Retinal pigment epithelial cell (primary cell): ENCODE measurements around the gene MEF2C.

ENCODE experiments used
- DNase-seq: peaks from one replicate; pipeline ENCODE4 v3.0.0-alpha.2; 2010; ENCODE audit warnings: low read depth
- H3K4me3 ChIP-seq: 2 replicates; pipeline ENCODE4 v1.5.1; 2011; ENCODE audit warnings: mild to moderate bottlenecking, low read length, control low read depth, moderate library complexity
- TF ChIP-seq, protein P1 (sequence below): conservative IDR thresholded peaks from 2 replicates; pipeline ENCODE4 v1.5.1; 2011; ENCODE audit warnings: low read depth, low read length, control low read depth, inconsistent platforms

The MEF2C gene

DNA sequence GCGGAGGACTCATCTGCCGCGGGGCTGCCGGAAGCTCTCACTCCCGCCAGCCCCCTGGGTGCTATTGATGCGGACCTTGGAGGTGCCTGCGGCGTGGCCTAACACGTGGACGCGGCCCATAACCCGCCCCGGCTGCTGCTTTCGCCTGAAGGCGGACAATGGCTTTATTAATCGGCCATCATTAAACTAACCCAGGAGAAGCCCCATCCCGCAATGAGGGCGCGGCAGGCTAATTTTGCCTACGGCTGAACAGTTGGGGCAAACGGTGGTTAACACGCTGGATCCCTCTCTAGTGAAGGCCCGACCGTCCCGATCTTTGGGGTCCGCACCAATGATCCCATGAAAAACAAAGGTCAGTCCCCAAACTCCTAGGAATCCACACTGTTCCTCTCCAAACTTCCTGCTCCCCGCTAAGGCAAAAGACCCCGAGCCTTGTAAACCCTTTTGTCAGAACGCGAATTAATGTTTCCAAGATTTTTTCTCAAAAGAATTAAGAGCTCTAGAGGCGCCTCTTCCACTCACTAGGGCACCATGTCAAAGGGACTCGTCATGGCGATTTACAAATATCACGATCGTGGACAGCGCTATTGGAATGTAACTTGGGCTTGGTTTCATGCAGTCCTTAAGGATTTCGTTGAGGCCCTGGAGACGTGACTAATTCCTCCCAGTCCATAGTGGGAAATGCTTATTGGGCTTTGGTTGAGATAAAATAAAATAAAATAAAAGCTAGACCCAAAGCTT is 193.1 kb downstream of the MEF2C start:
- DNase-seq, result no peak
- H3K4me3 ChIP-seq, result no peak overlapping the region
- TF ChIP-seq, protein P1, sequence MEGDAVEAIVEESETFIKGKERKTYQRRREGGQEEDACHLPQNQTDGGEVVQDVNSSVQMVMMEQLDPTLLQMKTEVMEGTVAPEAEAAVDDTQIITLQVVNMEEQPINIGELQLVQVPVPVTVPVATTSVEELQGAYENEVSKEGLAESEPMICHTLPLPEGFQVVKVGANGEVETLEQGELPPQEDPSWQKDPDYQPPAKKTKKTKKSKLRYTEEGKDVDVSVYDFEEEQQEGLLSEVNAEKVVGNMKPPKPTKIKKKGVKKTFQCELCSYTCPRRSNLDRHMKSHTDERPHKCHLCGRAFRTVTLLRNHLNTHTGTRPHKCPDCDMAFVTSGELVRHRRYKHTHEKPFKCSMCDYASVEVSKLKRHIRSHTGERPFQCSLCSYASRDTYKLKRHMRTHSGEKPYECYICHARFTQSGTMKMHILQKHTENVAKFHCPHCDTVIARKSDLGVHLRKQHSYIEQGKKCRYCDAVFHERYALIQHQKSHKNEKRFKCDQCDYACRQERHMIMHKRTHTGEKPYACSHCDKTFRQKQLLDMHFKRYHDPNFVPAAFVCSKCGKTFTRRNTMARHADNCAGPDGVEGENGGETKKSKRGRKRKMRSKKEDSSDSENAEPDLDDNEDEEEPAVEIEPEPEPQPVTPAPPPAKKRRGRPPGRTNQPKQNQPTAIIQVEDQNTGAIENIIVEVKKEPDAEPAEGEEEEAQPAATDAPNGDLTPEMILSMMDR, result no peak

DNA sequence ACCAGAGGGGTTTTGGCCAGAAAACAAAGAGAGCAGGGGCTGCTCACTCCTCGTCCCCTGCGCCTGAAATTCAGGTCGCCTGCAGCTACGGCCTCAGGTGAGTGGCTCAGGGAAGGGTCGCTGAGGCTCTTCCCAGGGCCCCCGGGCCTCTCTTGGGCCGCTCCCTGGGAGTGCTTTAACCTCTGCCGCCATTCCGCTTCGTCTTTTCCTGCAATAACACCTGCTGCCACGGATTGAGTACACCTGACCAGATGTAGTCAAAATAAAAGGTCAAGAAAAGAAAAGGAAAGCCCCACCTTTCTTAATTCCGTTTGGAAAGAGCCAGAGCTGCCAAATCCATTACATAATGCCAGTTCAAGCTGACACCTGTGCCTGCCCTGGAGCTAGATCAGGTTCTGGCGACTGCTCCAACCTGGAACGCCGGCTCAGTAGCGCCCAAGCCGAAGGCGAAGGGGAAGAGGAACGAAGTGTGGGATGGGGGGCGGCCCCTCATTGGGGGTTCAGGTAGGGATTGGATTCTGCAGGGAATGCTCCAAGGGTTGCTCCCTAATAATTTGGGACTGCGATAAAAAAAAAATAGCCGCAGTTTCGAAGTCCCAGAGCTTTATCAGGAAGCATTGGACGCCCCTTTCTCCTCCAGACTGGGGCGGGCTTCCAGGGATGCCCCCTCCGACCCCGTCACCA is 193.9 kb downstream of the MEF2C start:
- DNase-seq, result no peak
- TF ChIP-seq, protein P1, result no peak
- H3K4me3 ChIP-seq, result no peak overlapping the region

DNA sequence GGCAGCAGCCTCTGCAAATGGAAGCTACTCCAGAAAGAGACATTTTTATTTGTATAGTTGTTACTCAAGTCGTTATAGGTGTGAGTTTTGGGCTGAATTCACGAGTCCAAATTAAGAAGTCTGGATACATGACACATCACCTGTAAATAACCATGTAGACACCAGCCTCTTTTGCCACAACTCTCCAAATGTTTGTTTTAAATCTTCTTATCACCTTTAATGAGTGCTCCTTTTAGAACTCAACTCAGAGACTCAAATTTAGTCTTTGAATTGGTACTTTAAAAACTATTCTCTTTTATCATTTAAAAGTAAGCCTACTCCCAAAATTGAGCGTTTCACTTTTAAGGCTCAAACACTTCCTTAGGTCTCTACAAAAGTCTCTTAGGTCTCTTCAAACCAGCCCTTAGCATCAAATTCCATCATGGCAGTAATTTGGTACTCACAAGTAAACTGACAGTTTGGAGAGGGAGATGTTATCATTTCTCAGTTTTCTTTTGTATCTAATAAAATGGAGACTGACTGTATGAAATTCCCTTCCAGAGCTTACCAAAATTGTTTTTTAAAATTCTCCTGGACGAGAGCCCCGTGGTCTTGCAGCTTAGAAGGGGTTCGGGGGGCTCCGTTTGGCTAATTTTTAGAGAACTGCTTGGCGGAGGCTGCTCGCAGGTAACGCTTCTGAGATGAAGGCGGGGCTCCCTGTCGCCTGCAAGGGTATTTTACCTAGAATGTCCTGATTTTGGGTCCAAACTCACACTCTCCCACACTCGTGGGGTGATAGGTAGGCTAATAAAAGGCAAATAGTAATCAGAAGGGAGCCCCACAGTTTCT is 194.6 kb downstream of the MEF2C start:
- DNase-seq, result no peak
- TF ChIP-seq, protein P1, result no peak
- no peak overlapping the region for H3K4me3 ChIP-seq

DNA sequence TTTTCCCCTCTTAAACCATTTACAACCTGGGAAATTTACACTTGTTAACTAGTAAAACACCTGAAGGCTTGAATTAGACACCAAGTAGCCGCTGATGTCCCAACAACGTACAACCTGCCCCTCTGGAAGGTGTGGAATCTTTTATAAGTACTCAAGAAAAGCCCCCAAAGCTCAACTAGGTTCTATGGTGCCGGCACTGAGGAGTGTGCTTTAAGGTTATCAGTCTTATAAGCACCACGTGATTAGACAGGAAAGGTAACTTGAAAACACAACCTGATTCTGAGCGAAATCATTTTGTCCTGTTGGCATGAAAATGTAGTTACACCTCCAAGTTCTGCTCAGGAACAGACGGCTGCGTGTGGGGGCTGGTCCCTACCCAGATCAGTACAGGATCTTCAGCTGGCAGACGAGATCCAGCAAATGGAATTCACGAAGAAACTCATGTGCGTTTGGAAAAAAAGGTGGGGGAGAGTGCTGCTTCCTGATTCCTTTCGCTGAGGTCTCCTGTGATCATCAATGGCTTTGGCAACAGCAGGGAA is 195.5 kb downstream of the MEF2C start:
- TF ChIP-seq, protein P1, result no peak
- DNase-seq, result no peak
- H3K4me3 ChIP-seq, result no peak overlapping the region

DNA sequence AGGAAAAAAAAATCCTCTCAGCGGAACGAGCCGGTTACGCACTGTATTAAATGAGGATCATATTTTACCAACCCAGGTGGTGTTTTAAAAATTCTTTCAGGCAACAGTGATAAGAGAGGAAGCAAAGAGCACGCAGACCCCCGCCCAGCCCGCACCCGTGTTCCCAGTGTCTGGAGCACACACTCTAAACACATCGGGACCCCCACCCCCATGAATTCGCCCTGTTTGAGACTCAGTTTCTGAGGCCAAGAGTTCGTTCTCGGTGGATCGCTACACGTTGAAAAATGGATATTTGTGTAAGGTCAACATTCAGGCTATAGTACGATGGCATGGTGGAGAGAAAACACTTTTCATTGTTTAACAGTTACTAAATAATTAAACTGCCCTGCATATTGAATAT is 196.3 kb downstream of the MEF2C start:
- no peak for DNase-seq
- TF ChIP-seq, protein P1, result no peak
- no peak overlapping the region for H3K4me3 ChIP-seq

DNA sequence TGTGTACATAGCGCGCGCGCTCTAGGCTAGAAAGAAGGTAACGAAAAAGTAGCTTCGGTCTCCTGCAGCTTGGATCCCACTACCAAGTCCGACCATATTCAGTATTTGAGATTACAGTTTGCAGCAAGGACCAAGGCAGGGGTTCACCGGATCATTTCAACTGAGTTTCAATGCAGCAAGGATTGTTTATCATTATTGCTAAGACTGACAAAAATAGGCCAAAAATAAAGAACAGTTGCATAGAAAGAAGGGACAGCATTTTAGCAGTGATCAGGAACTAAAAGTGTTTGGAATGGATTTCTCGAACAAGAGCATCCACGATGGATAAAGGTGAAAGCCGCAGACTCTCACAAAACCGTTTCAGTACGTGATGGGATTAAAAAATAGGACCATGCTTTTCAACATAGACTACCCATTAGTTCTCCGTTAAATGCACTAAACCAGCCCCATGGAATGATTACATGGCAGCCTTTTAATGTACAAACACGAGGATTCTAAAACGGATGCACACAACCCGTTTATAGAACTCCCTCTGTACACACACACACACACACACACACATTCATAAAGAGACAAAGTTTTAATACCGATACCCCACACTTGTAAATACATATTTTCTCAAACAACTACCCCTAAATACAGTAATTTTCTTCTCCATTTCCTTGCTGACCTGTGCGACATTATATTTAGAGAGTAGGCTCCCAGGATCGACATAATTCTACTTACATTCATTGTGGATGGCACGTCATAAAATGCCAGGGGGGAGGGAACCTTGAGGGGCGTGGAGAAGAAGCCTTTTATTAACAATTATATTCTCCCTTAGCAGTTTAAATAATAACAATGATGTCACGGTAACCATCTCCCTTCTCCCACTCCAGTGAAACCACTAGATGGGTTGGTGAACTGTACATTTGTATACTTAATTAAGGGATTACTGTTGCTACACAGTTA is 197.1 kb downstream of the MEF2C start:
- TF ChIP-seq, protein P1, result no peak
- H3K4me3 ChIP-seq, result no peak overlapping the region
- DNase-seq, result no peak
